GM12874 (cell line): ENCODE data around the gene KDM3B.

Source experiments
- TF ChIP-seq, protein P1 (sequence below): IDR thresholded peaks from 2 replicates; pipeline ENCODE4 v1.5.1; 2011; ENCODE audit warnings: low read depth, mild to moderate bottlenecking, control low read depth, low read length, moderate library complexity; ENCODE audit not compliant: insufficient read depth

KDM3B gene, protein sequence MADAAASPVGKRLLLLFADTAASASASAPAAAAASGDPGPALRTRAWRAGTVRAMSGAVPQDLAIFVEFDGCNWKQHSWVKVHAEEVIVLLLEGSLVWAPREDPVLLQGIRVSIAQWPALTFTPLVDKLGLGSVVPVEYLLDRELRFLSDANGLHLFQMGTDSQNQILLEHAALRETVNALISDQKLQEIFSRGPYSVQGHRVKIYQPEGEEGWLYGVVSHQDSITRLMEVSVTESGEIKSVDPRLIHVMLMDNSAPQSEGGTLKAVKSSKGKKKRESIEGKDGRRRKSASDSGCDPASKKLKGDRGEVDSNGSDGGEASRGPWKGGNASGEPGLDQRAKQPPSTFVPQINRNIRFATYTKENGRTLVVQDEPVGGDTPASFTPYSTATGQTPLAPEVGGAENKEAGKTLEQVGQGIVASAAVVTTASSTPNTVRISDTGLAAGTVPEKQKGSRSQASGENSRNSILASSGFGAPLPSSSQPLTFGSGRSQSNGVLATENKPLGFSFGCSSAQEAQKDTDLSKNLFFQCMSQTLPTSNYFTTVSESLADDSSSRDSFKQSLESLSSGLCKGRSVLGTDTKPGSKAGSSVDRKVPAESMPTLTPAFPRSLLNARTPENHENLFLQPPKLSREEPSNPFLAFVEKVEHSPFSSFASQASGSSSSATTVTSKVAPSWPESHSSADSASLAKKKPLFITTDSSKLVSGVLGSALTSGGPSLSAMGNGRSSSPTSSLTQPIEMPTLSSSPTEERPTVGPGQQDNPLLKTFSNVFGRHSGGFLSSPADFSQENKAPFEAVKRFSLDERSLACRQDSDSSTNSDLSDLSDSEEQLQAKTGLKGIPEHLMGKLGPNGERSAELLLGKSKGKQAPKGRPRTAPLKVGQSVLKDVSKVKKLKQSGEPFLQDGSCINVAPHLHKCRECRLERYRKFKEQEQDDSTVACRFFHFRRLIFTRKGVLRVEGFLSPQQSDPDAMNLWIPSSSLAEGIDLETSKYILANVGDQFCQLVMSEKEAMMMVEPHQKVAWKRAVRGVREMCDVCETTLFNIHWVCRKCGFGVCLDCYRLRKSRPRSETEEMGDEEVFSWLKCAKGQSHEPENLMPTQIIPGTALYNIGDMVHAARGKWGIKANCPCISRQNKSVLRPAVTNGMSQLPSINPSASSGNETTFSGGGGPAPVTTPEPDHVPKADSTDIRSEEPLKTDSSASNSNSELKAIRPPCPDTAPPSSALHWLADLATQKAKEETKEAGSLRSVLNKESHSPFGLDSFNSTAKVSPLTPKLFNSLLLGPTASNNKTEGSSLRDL (N-terminal part only)

GRCh38 chr5:138352071-138352721, at the start of gene KDM3B:
TSS of gene KDM3B (plus strand) at chr5:138352685. CDS start at chr5:138352796, 111 bp downstream.
- TF ChIP-seq, protein P1, sequence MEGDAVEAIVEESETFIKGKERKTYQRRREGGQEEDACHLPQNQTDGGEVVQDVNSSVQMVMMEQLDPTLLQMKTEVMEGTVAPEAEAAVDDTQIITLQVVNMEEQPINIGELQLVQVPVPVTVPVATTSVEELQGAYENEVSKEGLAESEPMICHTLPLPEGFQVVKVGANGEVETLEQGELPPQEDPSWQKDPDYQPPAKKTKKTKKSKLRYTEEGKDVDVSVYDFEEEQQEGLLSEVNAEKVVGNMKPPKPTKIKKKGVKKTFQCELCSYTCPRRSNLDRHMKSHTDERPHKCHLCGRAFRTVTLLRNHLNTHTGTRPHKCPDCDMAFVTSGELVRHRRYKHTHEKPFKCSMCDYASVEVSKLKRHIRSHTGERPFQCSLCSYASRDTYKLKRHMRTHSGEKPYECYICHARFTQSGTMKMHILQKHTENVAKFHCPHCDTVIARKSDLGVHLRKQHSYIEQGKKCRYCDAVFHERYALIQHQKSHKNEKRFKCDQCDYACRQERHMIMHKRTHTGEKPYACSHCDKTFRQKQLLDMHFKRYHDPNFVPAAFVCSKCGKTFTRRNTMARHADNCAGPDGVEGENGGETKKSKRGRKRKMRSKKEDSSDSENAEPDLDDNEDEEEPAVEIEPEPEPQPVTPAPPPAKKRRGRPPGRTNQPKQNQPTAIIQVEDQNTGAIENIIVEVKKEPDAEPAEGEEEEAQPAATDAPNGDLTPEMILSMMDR: peak; percentile 100

DNA sequence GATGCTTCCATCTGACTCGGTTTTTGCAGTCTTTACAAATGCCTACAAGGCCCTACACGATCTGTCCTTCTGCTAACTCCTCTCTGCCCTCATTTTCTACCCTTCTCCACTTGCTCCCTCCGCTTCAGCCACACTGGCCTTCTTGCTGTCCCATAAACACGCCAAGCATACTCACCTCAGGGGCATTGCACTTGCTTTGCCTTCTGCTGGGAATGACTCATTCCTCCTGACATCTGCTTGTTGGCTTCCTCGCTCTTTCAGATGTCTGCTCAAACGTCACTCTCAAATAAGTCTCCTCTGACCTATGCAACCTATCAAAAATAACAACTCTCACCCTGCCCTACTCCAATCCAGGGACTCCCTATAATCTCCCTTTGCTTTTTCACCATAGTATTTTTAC, 49.1 kb upstream of the KDM3B start:
- TF ChIP-seq, protein P1: no peak

DNA sequence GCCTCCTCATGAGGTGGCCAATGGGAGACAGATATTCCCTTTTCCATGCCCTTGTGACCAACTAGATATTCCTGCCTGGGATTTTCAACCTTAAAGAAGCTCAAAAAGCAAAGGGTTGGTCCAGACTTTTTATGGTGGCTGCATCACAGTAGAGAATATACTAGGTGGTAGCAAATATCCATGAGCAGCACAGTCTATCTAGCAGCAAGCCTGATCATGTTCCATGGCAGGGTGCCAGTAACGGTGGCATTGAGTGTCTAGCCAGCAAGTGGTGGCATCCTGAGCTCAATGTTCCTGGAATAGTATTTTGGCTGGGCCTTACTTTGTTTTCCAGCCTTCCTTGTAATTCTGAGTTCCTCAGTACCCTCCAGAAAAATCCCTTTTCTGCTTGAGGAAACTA, 46.7 kb upstream of the KDM3B start:
- TF ChIP-seq, protein P1: no peak

DNA sequence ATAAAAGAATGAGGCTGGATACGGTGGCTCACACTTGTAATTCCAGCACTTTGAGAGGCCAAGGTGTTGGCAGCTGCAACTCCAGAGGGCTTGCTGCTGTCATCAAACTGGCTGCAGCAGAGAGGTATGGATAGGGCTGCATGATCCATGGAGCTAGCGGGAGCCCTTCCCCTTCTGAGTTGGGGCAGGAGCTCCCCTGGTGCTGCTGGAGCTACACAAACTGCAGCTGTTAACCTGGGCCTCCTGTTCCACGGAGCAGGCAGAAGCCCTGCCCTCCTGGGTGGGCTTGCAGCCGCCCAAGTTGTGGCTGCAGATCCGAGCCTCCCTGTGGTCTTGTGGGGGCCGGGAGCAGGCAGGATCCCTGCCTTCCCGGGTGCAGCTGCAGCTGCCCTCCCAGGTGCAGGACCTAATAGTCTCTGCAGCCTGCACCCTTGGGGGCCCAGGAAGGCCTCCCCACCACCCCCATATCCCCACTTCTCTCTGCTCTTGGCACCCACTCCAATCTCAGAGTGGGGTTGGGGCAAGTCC, 36.7 kb upstream of the KDM3B start:
- TF ChIP-seq, protein P1: no peak

DNA sequence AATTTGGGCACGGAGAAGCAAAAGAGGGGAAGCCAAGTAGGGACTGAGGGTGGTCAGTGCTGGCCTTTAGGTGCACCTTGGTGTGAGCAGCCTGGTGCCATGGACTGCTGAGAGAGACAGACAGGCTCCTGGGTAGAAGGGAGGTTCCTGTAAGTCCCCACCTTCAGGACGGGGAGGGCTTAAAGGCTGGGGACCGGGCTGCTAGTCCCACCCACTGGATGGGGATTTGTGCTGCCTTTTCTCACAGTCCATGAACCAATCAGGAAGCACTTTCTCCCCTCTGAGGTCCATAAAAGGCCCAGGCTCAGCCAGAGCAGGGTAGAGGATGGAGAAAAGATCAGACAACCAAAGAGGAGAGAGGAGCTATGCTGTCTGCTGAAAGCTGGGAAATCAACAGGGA, 36.1 kb upstream of the KDM3B start:
- TF ChIP-seq, protein P1: no peak

DNA sequence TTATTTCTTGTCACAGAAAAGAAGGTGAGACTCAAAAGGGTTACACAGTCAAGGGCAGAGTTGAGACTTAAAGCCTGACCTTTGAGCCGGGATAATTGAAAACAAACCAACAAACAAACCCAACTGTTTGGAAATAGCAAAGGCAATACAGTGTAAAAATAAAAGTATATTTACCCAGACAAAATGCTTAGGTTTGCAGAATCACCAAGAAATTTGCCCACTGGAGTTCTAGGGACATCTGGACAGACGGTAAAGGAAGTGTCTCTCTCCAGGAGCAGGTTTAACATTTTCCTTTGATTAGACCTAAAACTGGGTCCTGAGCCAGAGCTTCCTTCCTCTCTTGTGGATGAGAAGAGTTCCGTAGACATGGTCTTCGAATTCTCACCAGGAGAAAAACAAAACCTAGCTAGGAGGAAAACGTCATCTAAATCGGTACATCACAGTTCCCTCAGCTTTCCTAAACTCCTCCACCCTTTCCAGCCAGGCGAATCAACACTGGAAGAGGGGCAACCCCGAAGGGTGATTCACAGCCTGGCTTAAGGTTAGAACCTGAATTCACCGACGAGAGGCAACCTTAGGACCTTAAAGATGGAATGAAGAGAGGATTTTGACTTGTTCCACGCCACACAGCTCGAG, 21.6 kb upstream of the KDM3B start:
- TF ChIP-seq, protein P1: no peak
